ENCODE measurements around the gene PITPNC1.
"Not testable (repeated sequence)": the region's sequence is repeated elsewhere in the genome, so short reads cannot be mapped to it uniquely, and the experiment has no call there.

Gene PITPNC1

DNA sequence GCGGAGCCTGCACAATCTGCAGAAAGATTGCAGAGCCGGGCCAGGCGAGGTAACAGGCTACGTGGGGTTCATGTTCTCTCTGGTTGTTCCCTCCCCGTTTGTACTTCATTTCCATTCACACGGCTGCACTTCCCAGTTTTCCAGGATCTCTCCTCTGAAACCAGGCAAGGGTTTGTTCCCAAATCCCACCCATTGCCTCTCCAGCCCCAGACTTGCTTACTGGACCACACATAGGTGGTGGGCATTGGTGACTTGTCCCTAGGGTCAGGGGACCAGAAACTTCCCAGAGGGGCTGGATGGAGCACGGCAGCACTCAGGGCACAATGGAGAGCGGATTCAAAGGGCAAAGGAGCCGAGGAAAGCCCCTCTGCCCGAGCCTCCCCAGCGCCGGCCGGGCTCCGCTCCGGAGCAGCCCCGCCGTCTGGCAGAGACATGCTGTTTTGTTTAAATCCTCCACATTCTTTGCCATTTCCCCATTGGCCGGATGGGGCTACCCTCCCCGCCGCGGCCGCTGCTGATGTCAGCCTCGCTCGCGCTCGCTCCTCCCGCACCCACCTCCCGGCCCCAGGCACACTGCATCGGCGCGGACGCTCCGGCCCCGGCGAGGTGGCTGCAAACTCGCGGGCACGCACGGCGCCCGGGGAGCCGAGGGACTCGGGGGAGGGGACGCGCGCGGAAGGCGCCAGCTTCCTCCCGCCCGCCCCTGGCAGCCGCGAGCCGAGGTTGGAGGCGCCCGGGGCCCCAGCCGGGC, at the start of gene PITPNC1:
Gene PITPNC1 (plus strand): TSS at position 545 of the 751 bp plus-strand sequence.
- DNase-seq = peak; percentile 92

GRCh38 chr17:67328026-67328425, 49.1 kb upstream of the PITPNC1 start:
- DNase-seq = no peak

DNA sequence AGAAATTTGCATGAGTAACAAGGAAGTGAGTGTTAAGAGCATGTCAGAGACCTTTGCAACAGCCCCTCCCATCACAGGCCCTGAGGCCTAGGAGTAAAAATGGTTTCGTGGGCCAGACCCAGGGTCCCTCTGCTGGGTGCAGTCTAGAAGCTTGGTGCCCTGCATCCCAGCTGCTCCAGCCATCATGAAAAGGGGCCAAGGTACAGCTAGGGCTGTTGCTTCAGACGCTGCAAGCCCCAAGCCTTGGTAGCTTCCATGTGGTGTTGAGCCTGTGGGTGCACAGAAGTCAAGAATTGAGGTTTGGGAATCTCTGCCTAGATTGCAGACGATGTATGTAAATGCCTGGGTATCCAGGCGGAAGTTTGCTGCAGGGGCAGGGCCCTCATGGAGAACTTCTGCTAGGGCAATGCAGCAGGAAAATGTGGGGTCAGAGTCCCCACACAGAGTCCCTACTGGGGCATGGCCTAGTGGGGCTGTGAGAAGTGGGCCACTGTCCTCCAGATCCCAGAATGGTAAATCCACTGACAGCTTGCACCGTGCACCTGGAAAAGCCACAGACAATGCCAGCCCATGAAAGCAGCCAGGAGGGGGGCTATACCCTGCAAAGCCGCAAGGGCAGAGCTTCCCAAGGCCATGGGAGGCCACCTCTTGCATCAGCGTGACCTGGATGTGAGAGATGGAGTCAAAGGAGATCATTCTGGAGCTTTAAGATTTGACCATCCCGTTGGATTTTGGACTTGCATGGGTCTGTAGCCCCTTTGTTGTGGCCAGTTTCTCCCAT, 45.5 kb upstream of the PITPNC1 start:
- not testable (repeated sequence) for DNase-seq

GRCh38 chr17:67332162-67332508, 44.9 kb upstream of the PITPNC1 start:
- not testable (repeated sequence) for DNase-seq

- no peak for DNase-seq
These were observed 41.7 kb upstream of the PITPNC1 start for GRCh38 chr17:67335245-67335835.

DNA sequence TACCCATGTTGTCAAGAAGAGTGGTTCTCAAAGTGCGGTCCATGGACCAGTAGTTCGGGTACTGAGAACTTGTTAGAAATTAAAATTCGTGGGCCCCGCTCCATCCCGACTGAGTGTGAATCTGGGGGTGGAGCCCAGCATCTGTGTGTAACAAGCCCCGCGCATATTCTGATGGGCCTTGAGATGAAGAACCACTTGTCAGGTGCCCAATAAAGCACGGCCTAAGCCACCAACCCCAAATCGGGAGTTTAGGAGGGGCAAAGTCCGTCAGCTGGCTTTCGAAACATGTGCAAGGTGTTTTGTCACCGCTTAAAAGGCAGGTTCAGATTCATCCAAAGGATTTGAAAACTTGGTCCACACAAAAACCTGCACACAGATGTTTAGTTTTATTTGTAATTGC, 40.2 kb upstream of the PITPNC1 start:
- DNase-seq = no peak

GRCh38 chr17:67338353-67338752, 38.7 kb upstream of the PITPNC1 start:
- DNase-seq = not testable (repeated sequence)

GRCh38 chr17:67343237-67343636, 33.8 kb upstream of the PITPNC1 start:
- no peak for DNase-seq

DNA sequence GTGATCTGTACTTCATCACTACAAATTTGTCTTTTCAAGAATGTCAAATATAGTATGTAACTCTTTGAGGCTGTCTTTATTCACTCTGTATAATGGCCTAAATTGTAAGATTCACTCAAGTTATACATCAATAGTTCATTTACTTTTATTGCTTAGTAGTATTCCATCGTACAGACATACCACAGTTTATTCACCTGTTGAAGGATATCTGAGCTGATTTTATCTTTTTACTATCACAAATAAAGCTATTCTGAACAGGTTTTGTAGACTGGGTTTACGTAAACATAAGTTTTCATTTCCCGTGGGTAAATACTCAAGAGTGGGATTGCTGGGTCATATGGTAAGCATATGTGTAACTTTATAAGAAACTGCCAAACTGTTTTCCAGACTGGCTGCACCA, 29.3 kb upstream of the PITPNC1 start:
- no peak for DNase-seq

- no peak for DNase-seq
These were observed 27.7 kb upstream of the PITPNC1 start for GRCh38 chr17:67349420-67349819.

DNA sequence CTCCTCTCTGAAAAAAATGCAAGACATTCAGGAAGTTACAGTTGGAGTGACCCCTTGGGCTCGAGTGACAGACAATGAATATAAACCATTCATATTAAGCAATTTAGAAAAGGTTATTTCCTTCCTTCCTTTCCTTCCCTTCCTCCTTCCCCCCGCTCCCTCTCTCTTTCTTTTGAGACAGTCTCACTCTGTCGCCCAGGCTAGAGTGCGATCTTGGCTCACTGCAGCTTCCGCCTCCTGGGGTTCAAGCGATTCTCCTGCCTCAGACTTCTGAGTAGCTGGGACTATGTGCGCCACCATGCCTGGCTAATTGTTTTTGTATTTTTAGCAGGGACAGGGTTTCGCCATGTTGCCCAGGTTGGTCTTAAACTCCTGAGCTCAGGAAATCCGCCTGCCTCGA, 23.9 kb upstream of the PITPNC1 start:
- no peak for DNase-seq

DNA sequence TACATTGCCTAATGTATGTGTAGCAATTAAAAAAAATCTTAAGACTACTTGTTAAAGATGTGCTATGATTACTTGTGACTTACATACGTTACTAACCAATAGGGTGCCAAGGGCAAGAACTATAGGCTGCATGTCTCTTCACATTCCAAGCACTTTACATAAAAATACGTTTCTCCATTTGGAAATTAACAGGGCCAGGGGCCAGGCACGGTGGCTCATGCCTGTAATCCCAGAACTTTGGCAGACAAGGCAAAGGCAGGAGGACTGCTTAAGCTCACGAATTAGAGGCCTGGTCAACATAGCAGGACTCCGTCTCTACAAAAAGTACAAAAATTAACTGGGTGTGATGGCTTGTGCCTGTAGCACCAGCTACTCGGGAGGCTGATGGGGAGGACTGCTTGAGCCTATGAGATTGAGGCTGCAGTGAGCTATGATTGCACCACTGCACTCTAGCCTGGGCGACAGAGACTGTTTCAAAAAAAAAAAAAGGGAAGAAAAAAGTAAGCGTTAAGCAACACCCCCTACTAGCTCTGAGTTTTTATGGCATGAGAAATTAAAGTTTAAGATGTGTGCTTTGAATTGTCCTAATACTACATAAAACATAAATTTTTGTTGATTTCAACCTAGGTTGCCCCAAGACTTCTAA, 23.0 kb upstream of the PITPNC1 start:
- no peak for DNase-seq

- DNase-seq = no peak
These were observed 18.5 kb upstream of the PITPNC1 start for GRCh38 chr17:67358612-67359011.

DNA sequence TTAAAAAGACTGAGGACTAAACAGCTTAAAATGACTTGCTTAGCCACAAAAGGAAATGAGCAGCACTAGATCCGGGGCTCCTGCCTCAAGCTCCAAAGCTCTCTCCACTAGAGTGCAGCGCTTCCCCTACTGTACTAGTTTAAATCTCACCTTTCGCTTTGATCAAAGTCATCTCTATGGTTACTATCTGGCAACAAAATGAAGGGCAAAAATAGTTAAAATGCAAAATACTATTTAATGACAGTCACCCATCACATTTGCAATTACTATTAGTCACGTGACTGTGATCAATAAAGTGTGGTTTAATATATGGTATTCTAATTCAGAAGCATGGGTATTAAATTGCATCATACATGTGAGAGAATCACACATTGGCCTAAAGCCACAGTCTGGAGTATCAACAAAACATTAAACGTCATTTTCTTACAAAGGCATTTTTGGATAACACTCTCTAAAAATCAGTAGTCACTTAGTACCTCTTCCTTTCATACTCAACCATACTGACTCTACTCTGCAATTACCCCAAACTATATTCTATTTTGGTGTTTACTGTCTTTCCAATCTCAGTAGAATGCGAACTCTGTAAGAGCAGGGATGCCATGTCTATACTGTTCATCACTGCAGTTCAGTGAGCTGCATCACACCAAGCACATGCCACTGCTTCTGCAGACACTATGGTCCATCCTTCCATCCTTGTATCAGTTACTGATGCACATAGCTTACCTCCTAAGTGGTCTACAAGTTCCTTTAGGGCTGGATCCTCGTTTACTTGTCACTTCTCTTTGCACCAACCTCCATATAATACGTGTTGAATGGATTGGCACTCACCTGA, 16.9 kb upstream of the PITPNC1 start:
- DNase-seq = no peak

DNA sequence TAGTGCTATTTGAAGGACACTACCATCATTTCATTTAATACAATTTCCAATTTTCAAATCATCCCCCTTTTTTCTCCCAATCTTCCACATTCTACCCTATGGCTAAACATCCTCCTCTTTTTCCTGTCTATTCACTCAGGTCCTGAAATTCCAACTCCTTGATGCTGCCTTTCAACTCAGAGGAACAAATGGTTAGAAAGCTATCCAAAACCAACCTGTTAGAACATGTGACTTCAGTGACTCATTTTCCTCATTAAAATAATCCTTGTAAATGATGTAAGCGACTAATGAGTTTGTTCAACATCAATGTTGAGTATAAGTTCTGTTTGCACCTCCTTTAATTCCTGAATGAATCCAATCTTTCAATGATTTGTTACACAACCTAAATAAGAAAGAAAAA, 16.2 kb upstream of the PITPNC1 start:
- DNase-seq = no peak

DNA sequence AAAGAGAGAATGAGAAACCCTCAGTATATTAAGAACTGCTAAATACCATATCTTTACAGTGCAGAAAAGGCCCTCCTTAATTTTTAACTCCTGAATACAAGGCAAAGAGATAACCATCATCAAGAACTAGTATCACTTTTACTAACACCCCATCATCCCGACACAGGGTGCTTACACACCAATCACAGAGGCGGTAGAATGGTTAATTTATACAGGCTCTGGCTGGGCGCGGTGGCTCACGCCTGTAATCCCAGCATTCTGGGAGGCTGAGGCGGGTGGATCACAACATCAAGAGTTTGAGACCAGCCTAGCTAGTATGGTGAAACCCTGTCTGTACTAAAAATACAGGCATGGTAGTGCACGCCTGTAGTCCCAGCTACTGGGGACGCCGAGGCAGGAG, 14.9 kb upstream of the PITPNC1 start:
- no peak for DNase-seq

- no peak for DNase-seq
These were observed 12.0 kb upstream of the PITPNC1 start for GRCh38 chr17:67364847-67365737.

GRCh38 chr17:67365738-67366192, 11.3 kb upstream of the PITPNC1 start:
- no peak for DNase-seq

DNA sequence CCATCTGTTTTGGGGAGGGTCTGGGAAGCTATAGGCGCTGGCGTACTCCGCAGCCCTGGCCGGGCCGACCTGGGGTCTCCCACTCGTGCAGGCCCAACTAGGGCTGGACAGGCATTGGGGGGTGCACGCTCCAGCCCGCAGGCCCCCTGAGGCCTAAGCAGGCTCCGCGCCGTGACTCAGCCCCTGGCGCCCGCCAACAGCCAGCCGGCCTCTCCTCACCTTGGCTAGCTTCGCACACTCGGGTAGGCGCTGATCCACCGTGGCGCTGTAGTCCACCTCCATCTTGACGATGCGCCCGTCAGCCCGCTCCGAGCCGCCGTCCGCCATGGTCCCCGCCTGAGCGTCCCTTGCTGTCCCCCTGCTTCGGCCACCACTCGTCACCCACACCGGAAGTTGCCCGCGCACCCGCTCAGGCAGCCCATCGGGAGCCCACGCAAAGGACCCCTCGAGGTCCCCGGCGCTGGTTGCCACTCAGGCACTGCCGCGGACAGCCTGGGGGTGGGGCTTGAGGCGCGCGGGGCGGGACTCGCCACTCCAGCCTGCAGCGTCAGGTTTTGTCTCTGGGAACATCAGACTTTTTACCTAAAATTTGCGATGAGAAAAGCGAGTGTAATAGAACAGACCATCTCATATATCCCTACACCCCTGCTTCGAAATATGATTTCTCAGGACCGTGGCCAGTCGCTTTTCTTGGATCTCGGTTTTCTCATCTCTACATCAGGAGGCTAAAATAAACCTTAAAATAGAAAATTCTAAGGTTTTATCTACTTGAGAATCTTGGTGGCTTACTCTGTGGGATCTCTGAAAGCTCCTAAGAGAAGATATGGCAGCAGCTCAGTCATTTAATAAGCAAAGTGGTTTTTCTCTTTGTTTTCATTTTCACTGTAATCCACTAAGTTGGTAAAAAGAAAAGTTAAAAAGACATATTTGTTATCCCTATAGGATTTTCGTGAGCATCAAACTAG, 10.6 kb upstream of the PITPNC1 start, which contains the start of gene PSMD12:
Gene PSMD12 (minus strand): TSS at position 385 of the 965 bp plus-strand sequence. CDS start 58 bp downstream, at position 327.
- peak; percentile 96 for DNase-seq

GRCh38 chr17:67369676-67370075, 7.4 kb upstream of the PITPNC1 start:
- DNase-seq = no peak

Data from right hindlimb (tissue), 1 donor.